GM12874 (cell line): Measurements from ENCODE around the gene NUMB.

Experiments
- TF ChIP-seq, protein P1 (sequence below): IDR thresholded peaks from 2 replicates; pipeline ENCODE4 v1.5.1; 2011; ENCODE audit warnings: low read depth, mild to moderate bottlenecking, control low read depth, low read length, moderate library complexity; ENCODE audit not compliant: insufficient read depth

The NUMB gene

DNA sequence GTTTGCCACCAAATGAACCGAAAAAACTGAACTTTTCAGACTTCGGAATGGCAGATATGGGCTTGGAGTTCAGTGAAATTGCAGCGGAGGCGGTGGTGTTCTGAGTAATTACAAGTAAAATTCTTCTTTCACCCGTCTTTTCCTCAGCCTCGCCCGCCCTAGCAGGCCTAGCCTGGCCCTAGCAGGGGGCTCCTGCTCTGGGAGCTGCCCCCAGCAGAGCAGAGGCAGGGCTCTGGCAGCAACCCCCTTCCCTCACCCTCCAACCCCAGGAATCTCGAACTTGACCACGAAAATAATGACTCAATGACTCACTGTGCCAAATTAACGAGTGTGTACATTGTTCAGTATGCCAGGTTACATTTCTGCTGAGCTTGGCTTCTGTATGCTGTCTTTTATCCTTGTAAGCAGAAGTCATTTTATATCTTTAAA, 219.9 kb downstream of the NUMB start:
- TF ChIP-seq, protein P1, sequence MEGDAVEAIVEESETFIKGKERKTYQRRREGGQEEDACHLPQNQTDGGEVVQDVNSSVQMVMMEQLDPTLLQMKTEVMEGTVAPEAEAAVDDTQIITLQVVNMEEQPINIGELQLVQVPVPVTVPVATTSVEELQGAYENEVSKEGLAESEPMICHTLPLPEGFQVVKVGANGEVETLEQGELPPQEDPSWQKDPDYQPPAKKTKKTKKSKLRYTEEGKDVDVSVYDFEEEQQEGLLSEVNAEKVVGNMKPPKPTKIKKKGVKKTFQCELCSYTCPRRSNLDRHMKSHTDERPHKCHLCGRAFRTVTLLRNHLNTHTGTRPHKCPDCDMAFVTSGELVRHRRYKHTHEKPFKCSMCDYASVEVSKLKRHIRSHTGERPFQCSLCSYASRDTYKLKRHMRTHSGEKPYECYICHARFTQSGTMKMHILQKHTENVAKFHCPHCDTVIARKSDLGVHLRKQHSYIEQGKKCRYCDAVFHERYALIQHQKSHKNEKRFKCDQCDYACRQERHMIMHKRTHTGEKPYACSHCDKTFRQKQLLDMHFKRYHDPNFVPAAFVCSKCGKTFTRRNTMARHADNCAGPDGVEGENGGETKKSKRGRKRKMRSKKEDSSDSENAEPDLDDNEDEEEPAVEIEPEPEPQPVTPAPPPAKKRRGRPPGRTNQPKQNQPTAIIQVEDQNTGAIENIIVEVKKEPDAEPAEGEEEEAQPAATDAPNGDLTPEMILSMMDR, result no peak

DNA sequence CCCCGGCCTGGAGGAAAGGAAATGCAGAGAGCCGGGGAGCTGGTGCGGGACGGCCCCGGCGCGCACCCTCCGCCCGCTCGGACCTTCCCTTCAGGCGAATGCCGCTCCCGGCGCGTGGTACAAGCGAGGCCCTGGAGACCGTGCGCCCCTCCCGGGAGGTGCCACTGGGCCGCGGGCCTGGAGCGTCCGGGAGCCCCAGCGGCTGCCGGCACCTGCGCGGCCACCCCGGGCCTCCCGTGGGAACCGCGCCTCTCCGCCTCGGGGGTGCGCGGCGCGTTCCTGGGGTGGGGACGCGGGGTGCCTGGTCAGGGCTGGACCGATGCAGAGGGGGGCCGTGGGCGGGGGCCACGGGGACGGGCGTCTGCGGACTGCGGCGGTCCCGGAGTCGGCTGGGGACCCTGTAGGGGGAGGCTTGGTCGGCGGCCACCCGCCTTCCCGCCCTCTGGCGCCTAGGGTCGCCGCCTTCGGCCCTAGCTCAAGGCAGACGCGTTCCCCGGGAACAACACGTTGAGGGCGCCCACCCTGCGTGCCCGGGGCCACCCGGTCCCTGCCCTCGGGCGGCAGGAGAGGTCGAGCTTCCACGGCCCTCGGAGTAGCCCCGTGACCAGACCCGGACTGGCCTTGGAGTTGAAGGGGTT, 220.4 kb downstream of the NUMB start:
- TF ChIP-seq, protein P1, result no peak

DNA sequence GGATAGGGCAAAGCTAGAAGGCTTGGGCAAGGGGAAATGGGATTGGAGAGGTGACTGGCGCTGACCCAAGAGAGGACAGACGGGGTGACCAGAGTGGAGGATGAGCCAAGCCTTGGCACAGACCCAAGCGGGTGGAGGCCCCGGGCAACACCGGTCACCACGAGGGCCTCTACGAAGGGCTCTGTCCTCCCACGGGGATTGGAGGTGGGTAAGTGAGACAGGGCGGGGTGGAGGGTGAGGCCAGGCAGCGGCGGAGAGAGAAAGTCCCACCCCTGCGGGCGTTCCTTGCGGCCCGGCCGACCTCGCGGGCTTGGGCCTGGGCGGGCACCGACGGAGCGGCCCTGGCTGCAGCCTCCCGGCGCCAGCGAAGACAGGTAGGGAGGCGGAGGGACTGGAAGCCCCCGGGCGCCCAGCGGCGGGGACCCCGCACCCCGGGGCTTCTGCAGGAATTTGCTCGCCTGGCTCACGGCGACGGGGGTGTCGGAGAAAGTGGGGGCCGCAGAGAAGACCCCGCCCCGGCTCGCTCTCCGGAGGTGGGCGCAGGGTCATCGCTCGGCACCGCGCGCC, 221.0 kb downstream of the NUMB start, which contains the start of gene PAPLN:
TSS of gene PAPLN (plus strand) at position 288 of the 567 bp plus-strand sequence. CDS start 2,273 bp downstream, outside the sequence.
- TF ChIP-seq, protein P1, result no peak

DNA sequence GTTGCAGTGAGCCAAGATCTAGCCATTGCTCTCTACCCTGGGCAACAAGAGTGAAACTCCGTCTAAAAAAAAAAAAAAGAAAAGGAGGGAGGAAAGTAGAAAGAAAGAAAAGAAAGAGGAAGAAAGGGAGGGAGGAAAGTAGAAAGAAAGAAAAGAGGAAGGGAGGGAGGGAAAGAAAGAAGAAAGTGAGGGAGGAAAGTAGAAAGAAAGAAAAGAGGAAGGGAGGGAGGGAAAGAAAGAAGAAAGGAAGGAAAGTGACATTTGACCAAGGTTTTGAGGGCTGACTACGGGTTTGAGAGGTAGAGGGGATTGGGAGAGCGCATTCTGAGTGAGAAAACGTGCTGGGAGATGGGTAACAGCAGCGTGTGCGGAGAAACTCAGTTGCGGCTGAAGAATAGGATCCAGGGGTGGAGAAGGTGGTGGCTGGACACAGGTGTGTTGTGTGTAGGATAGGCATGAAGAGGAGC, 221.6 kb downstream of the NUMB start:
- TF ChIP-seq, protein P1, result no peak

DNA sequence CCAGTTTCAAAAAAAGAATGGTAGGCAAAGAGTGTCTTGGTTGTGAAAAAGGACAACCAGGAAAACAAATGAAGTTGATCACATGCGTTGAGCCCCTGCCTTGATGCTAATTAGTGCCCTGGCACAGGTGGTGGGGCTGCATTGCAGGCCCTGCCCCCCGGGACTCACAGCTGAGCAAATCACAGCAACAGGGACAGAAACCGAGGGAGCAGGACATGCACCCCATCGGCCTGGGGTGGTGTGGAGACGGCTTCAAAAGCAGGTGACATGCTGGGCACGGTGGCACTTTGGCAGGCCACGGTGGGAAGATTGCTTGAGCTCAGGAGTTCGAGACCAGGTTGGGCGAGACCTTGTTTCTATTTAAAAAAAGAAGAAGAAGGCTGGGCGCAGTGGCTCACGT, 222.2 kb downstream of the NUMB start:
- TF ChIP-seq, protein P1, result no peak

DNA sequence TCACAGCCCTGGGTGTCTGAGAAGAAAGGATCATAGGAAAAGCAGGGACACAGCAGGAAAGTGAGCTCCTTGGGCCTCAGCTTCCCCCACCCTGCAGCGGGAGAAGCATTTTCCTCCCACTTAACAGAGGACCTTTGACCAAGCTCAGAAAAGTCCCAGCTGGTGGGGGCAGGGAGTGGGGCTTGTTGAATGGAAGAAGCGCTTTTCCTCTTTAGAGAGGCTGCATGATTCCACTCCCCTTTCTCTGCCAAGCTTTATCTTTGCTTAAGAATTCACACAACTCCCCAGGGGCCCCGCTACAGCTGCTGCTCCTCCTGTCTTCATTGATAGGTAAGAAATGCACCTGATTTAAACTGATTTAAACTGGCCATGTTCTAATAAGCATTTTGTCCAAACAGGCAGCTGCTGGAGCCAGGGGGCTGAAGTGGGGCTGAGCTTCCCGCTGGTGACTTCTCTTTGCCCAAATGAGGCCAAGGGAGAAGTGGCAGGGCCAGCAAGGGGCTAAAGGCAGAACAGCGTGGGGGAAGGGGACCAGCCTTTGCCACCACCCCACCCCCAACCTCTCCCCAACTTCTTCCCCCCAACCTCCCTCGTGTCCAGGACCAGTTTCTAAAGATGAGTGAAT, 222.7 kb downstream of the NUMB start:
- TF ChIP-seq, protein P1, result no peak

DNA sequence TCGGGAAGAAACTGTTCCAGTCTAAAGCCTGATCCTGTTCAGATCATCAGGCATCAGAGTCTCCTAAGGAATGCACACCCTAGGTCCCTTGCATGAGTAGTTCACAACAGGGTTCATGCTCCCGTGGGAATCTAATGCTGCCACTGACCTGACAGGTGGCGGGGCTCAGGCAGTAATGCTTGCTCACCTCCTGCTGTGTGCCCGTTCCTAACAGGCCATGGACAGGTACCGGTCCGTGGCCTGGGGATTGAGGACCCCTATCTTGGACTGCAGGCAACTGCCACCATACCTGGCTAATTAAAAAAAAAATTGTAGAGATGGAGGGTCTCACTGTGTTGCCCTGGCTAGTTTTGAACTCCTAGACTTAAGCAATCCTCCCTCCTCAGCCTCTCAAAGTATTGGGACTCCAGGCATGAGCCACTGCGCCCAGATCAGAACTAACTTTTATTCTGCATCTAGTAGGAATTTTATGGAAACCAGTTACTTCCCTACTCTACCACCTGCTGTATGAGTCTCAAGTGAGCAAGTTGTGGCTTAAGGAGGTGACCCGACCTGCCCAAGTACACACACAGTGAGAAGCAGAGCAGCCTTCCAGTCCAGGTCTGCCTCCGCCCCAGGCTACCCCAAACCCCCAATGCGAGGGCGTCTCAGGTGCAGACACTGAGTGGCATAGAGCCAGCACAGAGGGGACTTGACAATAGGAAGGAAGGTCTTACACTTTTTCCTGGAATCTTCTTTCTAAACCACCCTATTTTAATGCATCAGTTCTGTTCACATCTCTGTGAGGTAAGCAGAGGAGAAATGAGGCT, 223.6 kb downstream of the NUMB start:
- TF ChIP-seq, protein P1, result no peak
